Liver (tissue), 3 donors: ENCODE results near the gene P2RX5.

Experiments
- ATF3 ChIP-seq: IDR thresholded peaks from 2 replicates; pipeline ENCODE4 v1.6.1; 2016; ENCODE audit warnings: antibody characterized with exemption
- CTCF ChIP-seq: fragments of 150-350 bp; IDR thresholded peaks from 2 replicates; pipeline ENCODE4 v1.5.1; 2017; ENCODE audit warnings: improper control_type of control experiment, low read depth, low read length; ENCODE audit not compliant: missing input control
- GABPA ChIP-seq, 2 donors: IDR thresholded peaks in 1 of 2; conservative IDR thresholded peaks in 1 of 2; 2 replicates each; pipeline ENCODE4 v1.6.1; 2016; ENCODE audit warnings: antibody characterized with exemption in 2 of 2, mild to moderate bottlenecking in 1 of 2, moderate library complexity in 1 of 2
- HNF4A ChIP-seq, 2 donors: conservative IDR thresholded peaks; 2 replicates each; pipeline ENCODE4 v1.6.1; 2016; ENCODE audit warnings: antibody characterized with exemption in 2 of 2, mild to moderate bottlenecking in 2 of 2
- RAD21 ChIP-seq, 2 donors: IDR thresholded peaks; 2 replicates each; pipeline ENCODE4 v1.6.1; 2016; ENCODE audit warnings: antibody characterized with exemption in 2 of 2, mild to moderate bottlenecking in 2 of 2
- SP1 ChIP-seq: IDR thresholded peaks from 2 replicates; pipeline ENCODE4 v1.6.1; 2018; ENCODE audit warnings: antibody characterized with exemption, mild to moderate bottlenecking
- TAF1 ChIP-seq: conservative IDR thresholded peaks from 2 replicates; pipeline ENCODE4 v1.6.1; 2016; ENCODE audit warnings: antibody characterized with exemption, mild to moderate bottlenecking
- YY1 ChIP-seq: IDR thresholded peaks from 2 replicates; pipeline ENCODE4 v1.6.1; 2016; ENCODE audit warnings: antibody characterized with exemption, mild to moderate bottlenecking
- TF ChIP-seq, protein P1 (sequence below): IDR thresholded peaks from 2 replicates; pipeline ENCODE4 v1.6.1; 2016; ENCODE audit warnings: antibody characterized with exemption
- donor health status: healthy.
- donor health status: healthy.

- TF ChIP-seq CTCF = no peak
- no peak for TF ChIP-seq HNF4A (conservative IDR thresholded peaks at IDR 0.05)
- no peak for TF ChIP-seq TAF1
- TF ChIP-seq YY1 = no peak
- TF ChIP-seq RAD21 (IDR thresholded peaks at IDR 0.05) = no peak
- TF ChIP-seq ATF3 = no peak
- TF ChIP-seq SP1 = no peak
- no peak for TF ChIP-seq GABPA (IDR thresholded peaks at IDR 0.05 in 1 of 2, conservative IDR thresholded peaks at IDR 0.05 in 1 of 2)
- TF ChIP-seq, protein P1, sequence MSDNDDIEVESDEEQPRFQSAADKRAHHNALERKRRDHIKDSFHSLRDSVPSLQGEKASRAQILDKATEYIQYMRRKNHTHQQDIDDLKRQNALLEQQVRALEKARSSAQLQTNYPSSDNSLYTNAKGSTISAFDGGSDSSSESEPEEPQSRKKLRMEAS = no peak
Observed at GRCh38 chr17:3645310-3645709, 50.6 kb downstream of the P2RX5 start.
